KG1 (cell line): ENCODE data around the gene RALY.

Source experiments
- DNase-seq: peaks from one replicate; lab custom pipeline; 2025; lab: John Stamatoyannopoulos, UW

The RALY gene

GRCh38 chr20:34049389-34049788 lies 55.7 kb downstream of the RALY start:
- DNase-seq = no peak

- DNase-seq = no peak
Measured at GRCh38 chr20:34049897-34050695, 56.4 kb downstream of the RALY start.

- no peak for DNase-seq
Measured at GRCh38 chr20:34052414-34052813, 58.7 kb downstream of the RALY start.

- DNase-seq = no peak
Measured at GRCh38 chr20:34055290-34055689, 61.6 kb downstream of the RALY start.

- DNase-seq = no peak
Measured at GRCh38 chr20:34058831-34059230, 65.1 kb downstream of the RALY start.

- no peak for DNase-seq
Measured at GRCh38 chr20:34060970-34061369, 67.3 kb downstream of the RALY start.

DNA sequence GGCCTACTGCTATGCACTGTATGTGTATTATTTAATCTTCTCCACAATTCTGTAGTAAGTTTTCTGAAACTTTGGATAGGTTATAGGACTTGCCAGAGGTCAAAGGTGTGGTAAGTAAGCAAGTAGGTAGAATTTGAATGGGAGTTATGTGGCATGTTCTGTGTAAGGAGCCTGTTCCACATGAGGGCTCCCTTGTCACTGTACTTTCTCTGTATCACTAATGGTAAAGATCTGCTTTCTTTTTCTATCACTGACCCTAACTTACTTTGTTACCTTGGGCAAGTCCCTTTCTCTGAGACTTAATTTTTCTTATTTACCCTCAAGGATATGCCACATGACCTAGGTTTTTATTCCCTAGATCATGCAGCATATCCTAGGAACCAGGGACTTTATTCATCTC lies 68.0 kb downstream of the RALY start:
- no peak for DNase-seq

- DNase-seq = no peak
Measured at GRCh38 chr20:34062570-34063482, 69.1 kb downstream of the RALY start.

DNA sequence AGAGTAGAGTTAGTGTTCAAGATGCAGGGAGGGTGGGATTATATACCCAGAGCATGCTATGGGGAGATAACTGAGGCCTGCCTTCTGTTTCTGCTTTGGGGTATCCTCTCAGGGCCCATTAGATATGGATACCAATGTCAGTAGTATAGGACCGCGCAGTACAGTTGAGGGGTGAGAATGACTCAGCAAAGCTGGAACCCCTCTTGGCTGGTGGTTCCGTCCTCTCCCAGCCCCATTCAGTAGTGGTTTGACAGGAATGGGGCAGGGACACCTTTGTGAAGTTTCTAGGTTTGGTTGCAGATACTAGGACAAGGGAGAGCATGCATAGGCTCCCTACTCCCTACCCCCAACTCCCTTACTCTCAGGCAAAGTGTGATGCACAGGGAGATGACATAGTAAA lies 70.6 kb downstream of the RALY start:
- DNase-seq = no peak

- DNase-seq = no peak
Measured at GRCh38 chr20:34065260-34065659, 71.5 kb downstream of the RALY start.

- no peak for DNase-seq
Measured at GRCh38 chr20:34066476-34067090, 72.9 kb downstream of the RALY start.

DNA sequence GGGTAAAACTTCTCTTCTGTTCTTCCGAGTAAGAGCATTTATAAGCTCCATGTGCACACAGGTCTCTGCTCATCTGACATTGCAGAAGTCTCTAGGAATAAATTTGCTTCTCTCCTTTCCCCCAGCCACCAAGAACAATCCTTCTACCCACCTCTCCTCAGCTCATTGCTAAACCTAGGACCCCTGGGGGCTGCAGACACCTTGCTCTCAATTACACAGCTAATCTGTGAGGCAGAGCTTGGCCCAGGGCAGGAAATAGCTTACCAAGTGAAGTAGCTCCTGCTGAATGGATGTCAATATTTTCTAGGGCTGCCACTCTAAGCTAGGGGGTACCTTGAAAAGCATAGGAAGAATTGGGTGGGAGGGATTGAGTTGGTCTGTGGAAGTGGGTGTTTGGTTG lies 74.3 kb downstream of the RALY start:
- no peak for DNase-seq

DNA sequence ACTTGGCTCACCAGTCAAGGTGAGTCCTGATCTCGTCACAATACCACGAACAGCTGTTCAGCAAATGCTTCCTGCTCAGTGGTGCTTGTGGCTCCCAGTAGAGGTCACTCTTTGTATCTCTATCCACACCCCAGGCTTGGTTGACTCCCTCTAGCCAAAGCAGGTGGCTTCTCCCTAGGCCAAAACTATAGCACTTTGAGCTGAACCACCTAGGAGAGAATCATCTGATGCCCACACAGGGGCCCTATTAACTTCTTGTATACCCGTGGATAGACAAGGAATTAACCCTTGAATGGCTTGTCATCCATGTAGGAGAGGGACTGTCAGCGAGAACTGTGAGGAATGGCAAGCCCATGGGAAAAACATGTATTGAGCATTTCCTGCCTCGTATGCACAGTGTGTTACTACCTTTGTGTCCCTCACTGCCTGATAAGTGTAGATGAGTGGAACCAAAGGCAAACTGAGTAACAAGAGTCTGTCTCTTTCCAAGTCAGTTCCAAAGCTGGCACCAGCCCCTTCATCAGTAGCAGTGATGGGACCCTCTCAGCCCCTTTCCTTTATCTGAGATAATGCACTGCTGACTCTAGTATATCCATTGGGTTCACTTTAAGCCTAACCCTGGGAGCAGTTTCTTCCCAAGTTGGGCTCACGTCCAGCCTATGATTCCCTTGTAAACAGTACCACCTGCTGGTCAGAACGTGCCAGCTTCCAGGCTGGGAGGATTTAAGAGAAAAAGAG lies 75.8 kb downstream of the RALY start:
- no peak for DNase-seq

DNA sequence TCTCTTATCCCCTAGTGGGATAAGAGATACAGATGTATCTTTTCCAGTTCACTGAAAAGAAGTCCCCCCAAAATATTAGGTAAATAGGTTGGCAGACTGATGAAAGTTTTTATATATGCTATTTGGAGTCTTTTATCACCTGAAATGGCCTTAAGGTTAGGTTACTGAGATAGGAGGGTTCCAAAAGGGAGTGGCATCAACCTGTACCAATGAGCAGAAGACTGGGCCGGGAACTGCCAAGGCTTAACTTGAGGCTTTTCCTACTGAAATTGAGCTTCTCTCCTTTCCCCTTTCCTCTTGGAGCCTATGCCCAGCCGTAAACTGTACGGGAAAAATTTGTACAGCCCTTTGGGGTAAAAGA lies 76.3 kb downstream of the RALY start:
- no peak for DNase-seq

DNA sequence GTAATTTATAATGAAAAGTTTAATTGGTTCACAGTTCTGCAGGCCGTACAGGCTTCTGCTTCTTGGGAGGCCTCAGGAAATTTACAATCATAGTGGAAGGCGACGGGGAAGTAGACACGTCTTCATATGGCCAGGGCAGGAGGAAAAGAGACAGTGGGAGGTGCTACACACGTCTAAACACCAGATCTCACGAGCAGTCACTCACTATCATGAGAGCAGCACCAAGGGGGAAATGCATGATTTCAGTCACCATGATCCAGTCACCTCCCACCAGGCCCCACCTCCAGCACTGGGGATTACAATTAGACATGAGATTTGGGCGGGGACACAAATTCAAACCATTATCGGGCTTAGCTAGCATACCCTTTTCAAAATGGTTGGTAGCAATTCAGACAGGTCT lies 77.1 kb downstream of the RALY start:
- no peak for DNase-seq

GRCh38 chr20:34072076-34072475 lies 78.4 kb downstream of the RALY start:
- no peak for DNase-seq

DNA sequence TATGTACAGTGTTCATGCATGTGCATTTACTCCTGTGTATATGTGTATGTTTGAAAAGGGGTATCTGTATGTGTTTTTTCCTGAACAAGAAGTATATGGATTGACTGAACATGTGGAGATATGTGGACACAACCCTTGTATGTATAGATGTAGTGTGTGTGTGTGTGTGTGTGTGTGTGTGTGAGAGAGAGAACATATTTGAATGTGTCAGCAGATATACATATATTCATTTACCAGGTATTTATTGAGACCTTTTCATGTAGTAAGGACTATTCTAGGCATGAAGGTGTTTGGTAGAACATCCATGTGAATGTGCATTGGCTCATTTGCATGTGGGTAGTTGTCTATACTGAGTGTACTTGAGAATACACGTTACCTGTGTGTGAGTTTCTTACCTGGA lies 79.1 kb downstream of the RALY start:
- no peak for DNase-seq

DNA sequence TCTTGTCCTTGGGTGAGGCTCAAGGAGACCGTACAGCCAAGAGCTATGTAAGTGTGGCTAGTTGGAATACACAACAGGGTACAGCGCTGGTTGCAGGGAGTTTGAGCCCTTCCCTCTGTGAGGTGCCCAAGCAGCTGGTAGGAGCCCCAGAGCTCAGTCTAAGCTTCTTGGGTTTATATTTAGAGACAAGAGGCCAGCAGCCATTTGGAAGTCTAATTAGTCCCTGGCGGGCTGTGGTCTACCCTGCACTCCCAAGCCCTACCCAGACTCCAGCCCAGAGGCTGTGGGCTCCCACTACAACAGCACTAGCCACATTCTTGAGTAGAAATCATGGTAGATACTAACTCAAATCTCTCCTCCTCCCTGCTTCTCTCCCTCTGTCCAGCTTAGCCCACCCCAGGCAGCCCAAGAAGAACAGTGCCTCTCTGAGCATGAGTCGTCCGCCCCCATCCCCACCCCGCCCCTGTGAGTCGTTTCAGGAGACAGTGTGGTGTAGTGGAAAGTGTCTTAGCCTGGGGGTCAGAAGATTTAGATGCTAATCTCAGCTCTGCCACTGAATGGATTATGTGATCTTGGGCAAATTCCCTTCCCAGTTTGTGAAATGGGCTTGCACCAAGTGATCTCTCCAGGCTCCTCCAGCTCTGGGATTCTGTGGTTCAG lies 80.5 kb downstream of the RALY start:
- DNase-seq = no peak

- DNase-seq = no peak
Measured at GRCh38 chr20:34075647-34076046, 81.9 kb downstream of the RALY start.

GRCh38 chr20:34076952-34077351 lies 83.2 kb downstream of the RALY start:
- no peak for DNase-seq

- no peak for DNase-seq
Measured at GRCh38 chr20:34078540-34078939, 84.8 kb downstream of the RALY start.

GRCh38 chr20:34079818-34080217 lies 86.1 kb downstream of the RALY start:
- DNase-seq = no peak
